Ovary (tissue), 9 donors: ENCODE results near the gene WDR1. TPM values are rescaled to one million over a fixed set of nuclear protein-coding genes. Genes with fewer than 3 reads are reported as not detected.

Experiments used
- DNase-seq, 5 donors: peaks; one replicate each; pipeline ENCODE4 v3.0.0-alpha.2; 2019 to 2020
- H3K27ac ChIP-seq, 2 donors: fragments of 200-600 bp; one replicate each; pipeline versions ENCODE4 v1.5.1 to v1.8.0; 2019 to 2022
- H3K27me3 ChIP-seq: fragments of 200-600 bp; one replicate; pipeline ENCODE4 v1.8.0; 2022
- H3K36me3 ChIP-seq: fragments of 200-600 bp; sonication (generic); one replicate; pipeline ENCODE4 v1.5.1; 2019
- H3K4me1 ChIP-seq: one replicate; pipeline ENCODE4 v1.8.1; 2013; ENCODE audit warnings: mild to moderate bottlenecking, moderate library complexity; ENCODE audit not compliant: insufficient read depth
- H3K4me3 ChIP-seq: fragments of 200-600 bp; sonication (generic); one replicate; pipeline ENCODE4 v1.5.1; 2017
- H3K9me3 ChIP-seq, 2 donors: fragments of 200-600 bp in 1 of 2; sonication (generic) in 1 of 2; one replicate each; pipeline versions ENCODE4 v1.5.1 to v1.8.1; 2013 to 2019; ENCODE audit warnings: mild to moderate bottlenecking in 1 of 2, moderate library complexity in 1 of 2
- CTCF ChIP-seq, 3 donors: fragments of 450-650 bp in 2 of 3; fragments of 200-600 bp in 1 of 3; IDR thresholded peaks; one replicate each; pipeline versions ENCODE4 v1.5.1 to v1.8.0; 2016 to 2022; ENCODE audit warnings: antibody characterized with exemption in 3 of 3, mild to moderate bottlenecking in 1 of 3
- EP300 ChIP-seq: sonication (generic); formaldehyde crosslinking; IDR thresholded peaks from one replicate; pipeline ENCODE4 v1.6.1; 2017; ENCODE audit warnings: antibody characterized with exemption
- POLR2A ChIP-seq: fragments of 450-650 bp; IDR thresholded peaks from one replicate; pipeline ENCODE4 v1.6.1; 2017; ENCODE audit warnings: antibody characterized with exemption, mild to moderate bottlenecking, moderate library complexity
- WGBS, 3 donors: extraction: QIAGEN DNeasy Blood & Tissue Kit in 1 of 3; methylation state at CpG; one replicate each; pipeline versions ENCODE4 v1.1.5 to v1.1.7; 2013 to 2017; 5-methylcytosine and 5-hydroxymethylcytosine counted together
- intact Hi-C, 4 donors: fragments of 100-400 bp; cut with DNase I; formaldehyde crosslinking; loops; one replicate each; pipeline versions ENCODE4 v1.11.0 to v1.15.1; 2022 to 2023
- polyA plus RNA-seq, 2 donors: library from polyadenylated mRNA; stranded (reverse); fragments of 200-250 nt in 1 of 2; fragments of 350-450 nt in 1 of 2; fragmentation: Illumina TruSeq in 1 of 2; extraction: RNeasy Lipid Tissue Mini Kit (QIAGEN cat#74804) in 1 of 2; gene quantifications; one replicate each; pipeline ENCODE4 v1.2.3, GENCODE V29; 2013 to 2014
- total RNA-seq, 7 donors: library from RNA; depleted of rRNA in 2 of 7; stranded (reverse); fragments of >200 nt in 2 of 7; fragmentation: NEBNext Ultra II Directional in 3 of 7; extraction: Animal tissue kit (Norgen Biotek cat#: 25700) in 3 of 7; gene quantifications; one replicate each; pipeline versions ENCODE4 v1.1.0 to v1.2.4, GENCODE V29; 2016 to 2023
- donor health status: DM: no; HTN: no; CAD: no; lungs with moderate emphysema.
- donor health status: DM: no; HTN: no; CAD: no.
- donor health status: Bipolar disorder and iron deficiency.
- donor health status: DM: yes; HTN: yes; CAD: no.
- donor health status: DM: no; HTN: no; CAD: no.
- donor health status: DM: yes; HTN: yes; CAD: no.

The WDR1 gene
- total and polyA plus RNA-seq, 9 donors = 67.2 to 352 (median 260) TPM

GRCh38 chr4:10034136-10034535 lies 82.5 kb downstream of the WDR1 start:
- Histone ChIP-seq H3K27ac (no peak overlapping the region), H3K4me3 (no peak overlapping the region), H3K36me3 (no peaks in the 10 kb centered on the region), H3K27me3 (no peaks in the 10 kb centered on the region), H3K4me1 (peaks cover 12% of the 10 kb centered on the region), H3K9me3 (no peaks in the 10 kb centered on the region)
- DNase-seq = no peak
- WGBS, 3 donors = 54 to 58% (median 55%) methylated on average over 10 of the region's 10 CpGs
- TF ChIP-seq EP300 = no peak
- intact Hi-C loops = no loop called here

- Histone ChIP-seq H3K27ac (no peak overlapping the region), H3K36me3 (no peaks in the 10 kb centered on the region), H3K9me3 (no peaks in the 10 kb centered on the region), H3K27me3 (no peaks in the 10 kb centered on the region), H3K4me3 (no peak overlapping the region), H3K4me1 (peaks cover 12% of the 10 kb centered on the region)
- peak in 1 of 5 donors; percentile 43 for DNase-seq
- intact Hi-C loops = no loop called here
- TF ChIP-seq POLR2A = no peak
- no peak for TF ChIP-seq EP300
- no peak for TF ChIP-seq CTCF (IDR thresholded peaks at IDR 0.05)
- WGBS, 3 donors = 38 to 49% (median 40%) methylated on average over 18 of the region's 18 CpGs
Observed at GRCh38 chr4:10033191-10033881, 83.3 kb downstream of the WDR1 start.

GRCh38 chr4:10032625-10033024 lies 84.0 kb downstream of the WDR1 start:
- H3K27ac ChIP-seq = no peak overlapping the region
- 52 to 53% (median 52%) methylated on average over 6 of the region's 6 CpGs for WGBS, 3 donors
- H3K4me3 ChIP-seq = no peak overlapping the region
- no peaks in the 10 kb centered on the region for H3K9me3 ChIP-seq
- no peak for TF ChIP-seq CTCF (IDR thresholded peaks at IDR 0.05)
- no peak for TF ChIP-seq EP300
- TF ChIP-seq POLR2A = no peak
- peak in 1 of 5 donors; percentile 37 for DNase-seq
- H3K27me3 ChIP-seq = no peaks in the 10 kb centered on the region
- intact Hi-C loops = no loop called here
- H3K4me1 ChIP-seq = peaks cover 12% of the 10 kb centered on the region
- no peaks in the 10 kb centered on the region for H3K36me3 ChIP-seq

- Histone ChIP-seq H3K36me3 (no peaks in the 10 kb centered on the region), H3K27me3 (no peaks in the 10 kb centered on the region), H3K9me3 (no peaks in the 10 kb centered on the region), H3K4me3 (no peak overlapping the region), H3K4me1 (peaks cover 12% of the 10 kb centered on the region), H3K27ac (no peak overlapping the region)
- intact Hi-C loops = no loop called here
- TF ChIP-seq POLR2A (no peak), EP300 (no peak), CTCF (IDR thresholded peaks at IDR 0.05) (no peak)
- WGBS, 3 donors = 85 to 88% (median 88%) methylated on average over 10 of the region's 10 CpGs
- DNase-seq = no peak
Observed at GRCh38 chr4:10031668-10032590, 84.7 kb downstream of the WDR1 start.
